OCI-LY7 (cell line): ENCODE data around the gene SLC10A7.

Experiments used
- CTCF ChIP-seq: fragments of 200-600 bp; sonication (generic); conservative IDR thresholded peaks from 2 replicates; pipeline ENCODE4 v1.5.1; 2014; ENCODE audit warnings: mild to moderate bottlenecking, antibody characterized with exemption, low read length, moderate library complexity, mixed read lengths
- EZH2phosphoT487 ChIP-seq: fragments of 200-600 bp; sonication (generic); IDR thresholded peaks from 2 replicates; pipeline ENCODE4 v1.6.1; 2018; ENCODE audit warnings: low read depth, borderline replicate concordance, mild to moderate bottlenecking, mixed run types, antibody characterized with exemption, low read length, moderate library complexity, mixed read lengths

- TF ChIP-seq CTCF (no peak), EZH2phosphoT487 (no peak)
Observed at GRCh38 chr4:146439999-146440398, 81.7 kb downstream of the SLC10A7 start.
